ENCODE results near the gene FLT1.

The FLT1 gene

DNA sequence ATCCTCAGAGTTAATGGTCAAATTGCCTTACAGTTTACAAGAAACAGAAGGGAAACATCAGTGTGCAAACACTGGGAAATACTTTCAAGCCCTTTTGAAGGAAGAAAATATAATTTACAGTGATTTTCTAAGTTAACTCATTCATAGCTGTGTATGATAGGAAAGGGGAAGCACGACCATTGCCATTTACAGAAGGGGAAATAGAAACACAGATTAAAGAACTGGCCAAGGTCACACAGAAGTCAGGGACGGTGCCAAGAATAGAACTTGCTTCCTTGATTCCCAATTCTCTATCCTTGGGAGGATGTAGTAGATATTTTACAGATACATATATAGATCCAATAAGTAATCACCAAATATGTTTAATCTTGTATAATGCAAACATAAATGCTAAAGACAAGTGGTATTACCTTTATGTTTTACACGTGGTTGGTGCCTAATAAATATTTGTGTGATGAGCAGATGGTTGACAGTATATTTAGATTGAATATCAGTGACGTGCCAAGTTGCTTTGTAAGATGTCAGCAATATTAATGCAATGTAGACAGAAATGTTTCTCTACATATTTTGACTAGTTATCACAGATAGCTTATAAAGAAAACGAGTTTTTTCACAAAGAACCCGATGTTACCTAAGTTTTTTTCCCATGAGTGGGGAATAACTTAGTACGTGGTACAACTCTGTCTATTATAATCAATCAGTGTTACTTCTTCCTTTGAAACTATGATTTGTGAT lies 73.1 kb downstream of the FLT1 start:
- DNase-seq: no peak

DNA sequence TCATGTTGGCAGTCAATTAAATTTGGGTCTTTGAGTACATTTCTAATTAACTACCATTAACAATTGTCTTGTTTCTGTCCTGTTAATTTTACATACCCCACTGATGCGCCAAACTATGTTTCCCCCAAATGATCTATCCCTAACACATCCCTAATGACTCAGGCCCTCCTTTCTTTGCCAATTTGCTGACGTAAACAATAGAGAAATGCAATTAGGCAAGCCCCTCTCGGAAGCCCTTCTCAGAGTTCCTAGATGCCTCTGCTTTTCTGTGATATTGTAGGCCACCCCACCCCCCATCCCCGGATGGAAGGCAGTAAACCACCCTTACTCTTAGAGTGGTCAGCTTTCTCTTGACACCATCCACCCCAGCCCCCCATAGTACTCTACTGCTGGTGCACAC lies 74.2 kb downstream of the FLT1 start:
- no peak for DNase-seq

- DNase-seq: no peak
Measured at GRCh38 chr13:28415994-28416421, 78.9 kb downstream of the FLT1 start.

- no peak for DNase-seq
Measured at GRCh38 chr13:28413999-28414398, 80.9 kb downstream of the FLT1 start.

DNA sequence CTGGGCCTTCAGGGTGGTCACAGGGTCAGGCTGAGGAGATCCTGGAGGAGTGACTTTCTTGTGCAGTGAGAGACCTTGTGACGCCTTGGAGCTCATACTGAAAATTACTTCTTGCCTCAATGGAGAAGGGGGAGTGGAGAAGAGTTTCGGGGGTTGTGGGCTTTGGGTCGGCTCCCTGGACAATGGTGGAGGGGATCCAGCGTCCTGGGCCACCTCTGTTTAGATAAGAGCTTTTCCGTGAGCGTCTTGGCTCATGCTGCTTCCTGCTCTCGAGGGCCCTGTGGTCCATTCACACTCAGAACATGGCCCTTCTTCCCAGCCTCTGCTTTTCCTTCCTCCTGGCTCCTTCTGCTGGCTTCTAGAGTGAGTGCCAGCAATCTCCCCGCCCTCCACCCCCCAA lies 81.9 kb downstream of the FLT1 start:
- no peak for DNase-seq

DNA sequence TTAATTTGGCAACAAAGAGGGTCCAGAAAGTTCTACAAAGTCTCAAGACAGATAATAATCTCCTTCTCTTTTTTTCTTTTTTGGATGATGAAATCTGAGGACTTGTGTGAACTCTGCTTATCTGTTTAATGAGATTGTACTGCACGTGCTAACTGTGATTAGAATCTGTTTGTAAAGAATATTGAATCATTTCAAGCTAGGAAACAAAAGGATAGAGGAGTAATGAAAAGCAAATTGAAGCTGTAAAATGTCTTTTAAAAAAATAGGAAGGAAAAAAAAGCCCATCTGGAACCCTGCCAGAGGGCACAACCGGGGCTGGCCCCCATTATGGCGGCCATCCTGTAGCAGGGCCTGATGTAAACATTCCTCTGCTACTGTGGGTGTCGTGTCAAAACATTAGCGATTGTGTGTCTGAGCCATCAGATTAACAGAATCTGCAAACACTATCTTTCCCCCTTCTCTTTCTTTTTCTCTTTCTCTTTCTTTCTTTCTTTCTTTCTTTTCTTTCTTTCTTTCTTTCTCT lies 83.0 kb downstream of the FLT1 start:
- no peak for DNase-seq

GRCh38 chr13:28410096-28410495 lies 84.8 kb downstream of the FLT1 start:
- no peak for DNase-seq

DNA sequence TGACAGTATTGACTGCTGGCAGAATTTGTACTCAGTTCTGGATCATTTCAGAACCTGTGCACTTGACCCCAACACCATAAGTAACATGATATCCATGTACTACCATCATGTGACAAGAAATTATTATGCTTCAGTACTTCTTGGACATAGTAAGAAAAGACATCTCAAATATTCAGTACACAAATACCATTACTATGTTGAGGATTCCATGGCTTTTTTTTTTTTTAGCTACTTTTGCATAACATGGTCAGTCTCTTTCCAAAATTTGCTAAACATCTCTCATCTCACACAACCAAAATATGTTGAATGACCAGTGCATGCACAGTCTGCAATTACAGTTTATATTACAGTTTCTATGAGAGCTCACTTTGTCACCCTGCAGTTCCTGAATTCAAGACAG lies 85.3 kb downstream of the FLT1 start:
- DNase-seq: no peak

DNA sequence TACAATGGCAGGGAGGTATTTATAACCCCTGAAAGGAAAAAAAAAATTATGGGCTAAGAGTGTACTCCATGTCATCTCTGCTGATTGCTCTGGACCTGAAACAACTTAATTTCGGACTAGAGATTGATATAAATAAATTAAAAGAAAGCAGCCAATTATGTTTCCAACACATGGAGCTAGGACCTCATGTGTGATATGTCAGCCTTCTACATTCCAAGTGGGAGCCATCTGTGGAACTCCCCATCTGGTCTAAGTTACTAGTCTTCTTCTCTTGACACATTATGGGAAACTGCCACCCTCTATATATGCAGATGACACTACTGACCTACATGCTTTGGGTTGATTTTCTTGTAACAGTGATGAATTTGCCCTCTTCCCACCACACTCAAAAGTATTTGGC lies 86.1 kb downstream of the FLT1 start:
- no peak for DNase-seq

GRCh38 chr13:28408235-28408848 lies 86.6 kb downstream of the FLT1 start:
- DNase-seq: no peak

GRCh38 chr13:28406733-28407266 lies 88.1 kb downstream of the FLT1 start:
- no peak for DNase-seq

DNA sequence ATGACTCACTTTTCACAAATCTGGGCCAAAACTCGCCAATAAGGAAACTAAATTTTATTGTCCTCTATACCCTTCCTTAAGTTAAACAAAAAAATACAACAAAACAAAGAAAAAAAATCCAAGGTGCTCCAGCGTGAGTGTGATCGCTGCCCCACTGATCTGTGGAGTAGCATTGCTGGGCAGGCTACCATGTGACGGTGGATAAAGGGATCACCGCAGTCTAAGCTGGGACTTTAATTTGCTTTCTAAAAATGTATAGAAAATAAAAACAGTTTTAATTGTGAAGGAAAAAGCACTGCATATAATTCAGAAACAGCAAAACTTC lies 92.9 kb downstream of the FLT1 start:
- DNase-seq: no peak

- DNase-seq: no peak
Measured at GRCh38 chr13:28401303-28402056, 93.4 kb downstream of the FLT1 start.

DNA sequence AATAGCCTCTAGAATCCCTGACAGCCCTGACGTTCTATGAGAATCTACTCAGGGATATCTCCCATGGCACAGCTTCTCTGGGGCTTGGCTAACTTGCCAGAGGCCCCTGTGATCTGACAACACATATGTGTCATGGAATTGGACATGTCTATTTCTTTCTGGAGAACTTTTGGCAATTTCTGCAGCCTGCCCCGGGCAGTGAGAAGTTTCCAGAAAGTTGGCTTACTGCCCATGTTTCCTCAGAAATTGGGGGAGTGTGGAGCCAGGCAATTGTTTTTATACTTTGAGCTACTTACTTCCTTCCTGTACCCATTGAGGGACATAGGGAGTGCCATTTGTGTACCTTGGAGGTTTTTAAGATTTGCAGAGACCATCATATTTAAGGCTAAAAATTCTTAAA lies 98.9 kb downstream of the FLT1 start:
- DNase-seq: no peak

- DNase-seq: no peak
Measured at GRCh38 chr13:28394422-28394821, 100.5 kb downstream of the FLT1 start.

GRCh38 chr13:28392896-28393505 lies 101.9 kb downstream of the FLT1 start:
- DNase-seq: no peak

DNA sequence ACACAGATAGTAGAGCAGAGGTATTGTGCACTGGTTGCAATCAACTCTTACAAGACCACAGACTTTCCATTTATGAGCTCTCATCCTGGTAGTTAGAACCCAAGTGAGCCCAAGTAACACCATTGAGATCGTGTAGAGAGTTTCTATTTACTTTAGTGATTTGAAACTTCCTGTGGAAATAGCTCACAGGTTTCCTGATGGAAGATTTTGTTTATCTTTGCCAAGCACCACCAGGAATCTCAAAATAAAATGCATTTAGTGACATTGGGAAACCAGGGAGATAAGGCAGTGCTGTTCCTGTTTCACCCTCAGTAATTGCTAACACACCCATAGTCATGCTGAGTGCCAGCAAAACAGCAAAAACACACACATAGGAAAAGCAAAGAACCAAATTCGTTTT lies 102.5 kb downstream of the FLT1 start:
- DNase-seq: no peak

DNA sequence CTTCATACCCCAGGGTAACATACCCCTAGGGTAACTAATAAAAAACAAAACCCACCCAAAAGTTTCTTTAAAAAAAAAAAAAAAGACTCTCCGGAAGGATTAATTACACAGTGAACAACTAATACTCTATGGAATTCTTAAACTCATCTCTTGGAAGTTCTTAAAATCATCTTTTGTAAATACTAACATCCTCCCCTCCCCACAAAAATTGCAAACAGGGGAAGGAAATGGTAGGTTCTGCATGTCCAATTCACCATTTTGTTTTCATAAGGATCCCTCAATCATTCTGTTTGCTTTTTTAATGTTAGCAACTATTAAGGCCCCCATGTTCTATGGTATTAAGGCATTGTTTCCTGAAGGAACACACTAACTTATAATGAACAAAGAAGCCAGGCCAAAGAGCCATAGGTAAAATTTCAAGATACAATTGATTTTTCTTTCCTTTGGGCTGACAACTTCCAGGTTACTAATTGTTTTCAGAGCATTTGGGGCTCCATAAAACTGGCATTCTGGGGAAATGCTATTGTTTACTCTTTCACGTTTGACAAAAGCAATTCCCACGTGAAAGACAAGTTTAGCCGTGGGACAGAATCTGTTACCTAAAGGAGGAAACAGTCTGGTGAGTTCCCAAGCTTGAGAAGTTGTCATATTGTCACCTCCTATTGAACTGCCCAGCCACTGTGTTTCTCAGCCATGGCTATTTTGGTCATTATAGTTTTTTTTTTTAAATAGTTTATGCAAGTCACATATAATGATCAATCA lies 107.0 kb downstream of the FLT1 start:
- DNase-seq: no peak

GRCh38 chr13:28385362-28385761 lies 109.6 kb downstream of the FLT1 start:
- DNase-seq: no peak

- no peak for DNase-seq
Measured at GRCh38 chr13:28384789-28385188, 110.1 kb downstream of the FLT1 start.

DNA sequence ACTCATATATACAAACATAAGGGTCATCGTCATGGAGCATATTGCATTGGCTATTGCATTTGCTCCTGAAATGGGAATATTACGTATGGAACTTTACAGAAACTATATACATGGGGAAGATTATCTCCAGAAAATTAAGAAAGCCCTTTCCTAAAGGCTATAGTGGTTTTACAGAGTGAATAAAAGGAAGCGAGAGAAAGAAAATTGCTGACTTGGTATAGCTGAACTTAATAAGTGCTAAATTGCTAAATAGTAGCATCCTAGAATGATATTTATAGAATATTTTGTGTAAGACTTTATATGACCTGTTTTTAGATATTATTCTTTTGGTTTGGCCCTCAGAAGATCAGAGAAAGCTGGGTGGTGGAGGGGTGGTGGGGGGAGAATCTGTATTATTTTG lies 114.6 kb downstream of the FLT1 start:
- DNase-seq: no peak

- no peak for DNase-seq
Measured at GRCh38 chr13:28379371-28380083, 115.4 kb downstream of the FLT1 start.
